CD14-positive monocyte (primary cell): ENCODE data around the gene SLC37A3. TPM values are rescaled to one million over a fixed set of nuclear protein-coding genes. Genes with fewer than 3 reads are reported as not detected.

ENCODE experiments used
- DNase-seq, 3 donors: peaks; one replicate each; pipeline ENCODE4 v3.0.0-alpha.2; 2011 to 2022
- H2AFZ ChIP-seq: 2 replicates; pipeline ENCODE4 v1.6.0; 2012; ENCODE audit warnings: mild to moderate bottlenecking, low read depth, low read length, inconsistent platforms; ENCODE audit not compliant: insufficient read depth, poor library complexity, severe bottlenecking
- H3K27ac ChIP-seq, 2 donors: 1 replicate in 1 of 2; 2 replicates in 1 of 2; pipeline ENCODE4 v1.5.1; 2012 to 2013; ENCODE audit warnings: low read length in 2 of 2, control low read depth in 1 of 2, inconsistent platforms in 1 of 2, low read depth in 1 of 2, mild to moderate bottlenecking in 1 of 2
- H3K27me3 ChIP-seq, 2 donors: one replicate each; pipeline versions ENCODE4 v1.6.0 to v1.6.1; 2011 to 2013; ENCODE audit warnings: low read length in 2 of 2; ENCODE audit not compliant: control insufficient read depth in 2 of 2, insufficient read depth in 2 of 2
- H3K36me3 ChIP-seq, 2 donors: replicated peaks in 1 of 2; 1 replicate in 1 of 2; 2 replicates in 1 of 2; pipeline versions ENCODE4 v1.5.1 to v1.6.1; 2012 to 2013; ENCODE audit warnings: low read length in 2 of 2, control low read depth in 1 of 2, inconsistent platforms in 1 of 2, mild to moderate bottlenecking in 1 of 2; ENCODE audit not compliant: insufficient read depth in 2 of 2, control insufficient read depth in 1 of 2
- H3K4me1 ChIP-seq, 2 donors: 1 replicate in 1 of 2; 2 replicates in 1 of 2; pipeline versions ENCODE4 v1.5.1 to v1.6.1; 2012 to 2013; ENCODE audit warnings: low read length in 2 of 2, control low read depth in 1 of 2, inconsistent platforms in 1 of 2, mild to moderate bottlenecking in 1 of 2, moderate library complexity in 1 of 2; ENCODE audit not compliant: insufficient read depth in 2 of 2, control insufficient read depth in 1 of 2
- H3K4me2 ChIP-seq: replicated peaks from 2 replicates; pipeline ENCODE3; 2012; ENCODE audit warnings: low read length, moderate library complexity, mild to moderate bottlenecking; ENCODE audit not compliant: poor library complexity, severe bottlenecking; ENCODE audit errors: extremely low read depth
- H3K4me3 ChIP-seq, 3 experiments: fragments of 200-600 bp in 1 of 3; sonication (generic) in 1 of 3; replicated peaks in 1 of 3; 1 replicate in 2 of 3; 2 replicates in 1 of 3; pipeline ENCODE4 v1.5.1; 2011 to 2013; ENCODE audit warnings: low read length in 3 of 3, mild to moderate bottlenecking in 3 of 3, control low read depth in 2 of 3, low read depth in 2 of 3, inconsistent platforms in 1 of 3, moderate library complexity in 1 of 3
- H3K79me2 ChIP-seq: 2 replicates; pipeline ENCODE4 v1.6.0; 2012; ENCODE audit warnings: mild to moderate bottlenecking, control low read depth, inconsistent platforms, low read length, moderate library complexity; ENCODE audit not compliant: insufficient read depth
- H3K9ac ChIP-seq: 2 replicates; pipeline ENCODE4 v1.6.0; 2017; ENCODE audit warnings: low read length, mild to moderate bottlenecking; ENCODE audit not compliant: insufficient read depth, poor library complexity, severe bottlenecking
- H3K9me3 ChIP-seq, 2 donors: replicated peaks in 1 of 2; 1 replicate in 1 of 2; 2 replicates in 1 of 2; pipeline versions ENCODE4 v1.5.1 to v1.6.1; 2012 to 2013; ENCODE audit warnings: low read length in 2 of 2, control low read depth in 1 of 2; ENCODE audit not compliant: control insufficient read depth in 1 of 2, insufficient read depth in 1 of 2
- H4K20me1 ChIP-seq: 2 replicates; pipeline ENCODE4 v1.6.0; 2012; ENCODE audit warnings: mild to moderate bottlenecking, low read length, control low read depth, moderate library complexity; ENCODE audit not compliant: insufficient read depth
- H3K27ac Mint-ChIP-seq, 7 donors: one replicate each; pipeline ENCODE4 v1.8.0; 2020; ENCODE audit warnings: mild to moderate bottlenecking in 7 of 7, mixed read lengths in 7 of 7, moderate library complexity in 6 of 7, inconsistent platforms in 2 of 7
- H3K27me3 Mint-ChIP-seq, 3 donors: one replicate each; pipeline ENCODE4 v1.8.0; 2021 to 2022; ENCODE audit warnings: low read depth in 3 of 3, mild to moderate bottlenecking in 3 of 3, mixed read lengths in 3 of 3, moderate library complexity in 3 of 3, inconsistent platforms in 1 of 3
- H3K36me3 Mint-ChIP-seq, 2 donors: one replicate each; pipeline ENCODE4 v1.8.0; 2020; ENCODE audit warnings: mixed read lengths in 2 of 2, inconsistent platforms in 1 of 2, mild to moderate bottlenecking in 1 of 2
- H3K4me1 Mint-ChIP-seq: one replicate; pipeline ENCODE4 v1.8.0; 2020; ENCODE audit warnings: mild to moderate bottlenecking, mixed read lengths
- H3K4me3 Mint-ChIP-seq, 2 donors: one replicate each; pipeline ENCODE4 v1.8.0; 2020; ENCODE audit warnings: mild to moderate bottlenecking in 2 of 2, mixed read lengths in 2 of 2, moderate library complexity in 1 of 2
- H3K9me3 Mint-ChIP-seq, 7 donors: one replicate each; pipeline ENCODE4 v1.8.0; 2020 to 2022; ENCODE audit warnings: mixed read lengths in 7 of 7, mild to moderate bottlenecking in 6 of 7, moderate library complexity in 6 of 7, inconsistent platforms in 2 of 7
- CTCF ChIP-seq: fragments of 200-600 bp; IDR thresholded peaks from one replicate; pipeline ENCODE4 v1.8.0; 2022; ENCODE audit warnings: antibody characterized with exemption, mild to moderate bottlenecking
- WGBS: methylation state at CpG from one replicate; pipeline ENCODE4 v1.1.5; 2013; ENCODE audit warnings: missing lambda C conversion rate; ENCODE audit not compliant: insufficient coverage; 5-methylcytosine and 5-hydroxymethylcytosine counted together
- intact Hi-C, 2 donors: fragments of 100-400 bp; cut with micrococcal nuclease; formaldehyde crosslinking; loops; one replicate each; pipeline versions ENCODE4 v1.15.0 to v1.15.1; 2023
- polyA plus RNA-seq, 3 donors: library from polyadenylated mRNA; depleted of rRNA in 1 of 3; unstranded in 2 of 3; stranded (reverse) in 1 of 3; fragments of 300-500 nt in 2 of 3; fragments of >200 nt in 1 of 3; fragmentation: Illumina TruSeq in 2 of 3; gene quantifications; 1 replicate in 2 of 3; 2 replicates in 1 of 3; pipeline ENCODE4 v1.2.3, GENCODE V29; 2012 to 2021

Gene SLC37A3
- polyA plus RNA-seq, 3 donors = 3.1 to 26.1 (median 5.2) TPM

GRCh38 chr7:140389445-140389844, 8.9 kb downstream of the SLC37A3 start:
- no peak overlapping the region for H3K9ac ChIP-seq
- Mint-ChIP-seq H3K36me3 (peaks cover 2 to 10% of the 10 kb centered on the region in 2 donors), H3K4me3 (no peak overlapping the region), H3K4me1 (peaks cover 12% of the 10 kb centered on the region), H3K27ac (peak overlapping the region; percentile 5 to 66 (median 42)), H3K27me3 (peaks cover 0 to 5% (median 2%) of the 10 kb centered on the region in 3 donors), H3K9me3 (peaks cover 0 to 2% (median 0%) of the 10 kb centered on the region in 7 donors)
- intact Hi-C loops = no loop called here
- H3K4me1 ChIP-seq = peaks cover 65 to 71% of the 10 kb centered on the region in 2 donors
- no peak overlapping the region for H2AFZ ChIP-seq
- 93% methylated on average over 3 of the region's 10 CpGs for WGBS
- no peaks in the 10 kb centered on the region for H3K36me3 ChIP-seq
- DNase-seq = no peak
- H3K79me2 ChIP-seq = peaks cover 3% of the 10 kb centered on the region
- no peak for TF ChIP-seq CTCF
- H3K27me3 ChIP-seq = peaks cover 0 to 6% of the 10 kb centered on the region in 2 donors
- no peak overlapping the region for H3K4me2 ChIP-seq
- H3K4me3 ChIP-seq = peak overlapping the region in 1 of 3 experiments; percentile 54
- no peaks in the 10 kb centered on the region for H3K9me3 ChIP-seq
- H4K20me1 ChIP-seq = peaks cover 34% of the 10 kb centered on the region
- H3K27ac ChIP-seq = no peak overlapping the region

GRCh38 chr7:140384894-140385545, 13.3 kb downstream of the SLC37A3 start:
- TF ChIP-seq CTCF = no peak
- H3K9me3 ChIP-seq = no peaks in the 10 kb centered on the region
- H3K79me2 ChIP-seq = no peaks in the 10 kb centered on the region
- H3K36me3 ChIP-seq = peaks cover 14 to 22% of the 10 kb centered on the region in 2 donors
- peak in 2 of 3 donors; percentile 6 to 27 for DNase-seq
- H3K4me2 ChIP-seq = peak overlapping the region; percentile 31
- Mint-ChIP-seq H3K9me3 (no peaks in the 10 kb centered on the region), H3K36me3 (peaks cover 18 to 40% of the 10 kb centered on the region in 2 donors), H3K27me3 (peaks cover 2 to 5% (median 4%) of the 10 kb centered on the region in 3 donors), H3K4me3 (peak overlapping the region in 1 of 2 donors; percentile 11), H3K4me1 (peaks cover 12% of the 10 kb centered on the region), H3K27ac (peak overlapping the region in 6 of 7 donors; percentile 5 to 66 (median 32))
- intact Hi-C loops = no loop called here
- peak overlapping the region in 1 of 2 donors; percentile 9 for H3K27ac ChIP-seq
- no CpG with 5 or more reads among the region's 1 CpG for WGBS
- H3K9ac ChIP-seq = no peak overlapping the region
- no peak overlapping the region for H2AFZ ChIP-seq
- H3K27me3 ChIP-seq = no peaks in the 10 kb centered on the region
- peak overlapping the region in 1 of 3 experiments; percentile 25 for H3K4me3 ChIP-seq
- peaks cover 12% of the 10 kb centered on the region for H4K20me1 ChIP-seq
- H3K4me1 ChIP-seq = peaks cover 34 to 36% of the 10 kb centered on the region in 2 donors
